Transverse colon (tissue), 4 donors: ENCODE results near the gene GGN. TPM values are rescaled to one million over a fixed set of nuclear protein-coding genes. Genes with fewer than 3 reads are reported as not detected.
A peak's percentile ranks its signal among the peaks of the same experiment; 100 is the strongest.

Experiments used
- DNase-seq: peaks from one replicate; pipeline ENCODE4 v3.0.0-alpha.2; 2019
- H3K27ac ChIP-seq, 4 donors: fragments of 200-600 bp; sonication (generic); 2 replicates each; pipeline ENCODE4 v1.5.1; 2016 to 2018; ENCODE audit warnings: inconsistent platforms in 4 of 4
- H3K27me3 ChIP-seq: fragments of 200-600 bp; sonication (generic); 2 replicates; pipeline ENCODE4 v1.5.1; 2017; ENCODE audit warnings: inconsistent platforms
- H3K36me3 ChIP-seq, 4 donors: fragments of 200-600 bp; sonication (generic); 2 replicates each; pipeline ENCODE4 v1.5.1; 2017 to 2019; ENCODE audit warnings: inconsistent platforms in 4 of 4
- H3K4me1 ChIP-seq, 4 donors: fragments of 200-600 bp; sonication (generic); 2 replicates each; pipeline ENCODE4 v1.5.1; 2017 to 2020; ENCODE audit warnings: inconsistent platforms in 4 of 4
- H3K4me3 ChIP-seq, 4 donors: fragments of 200-600 bp; sonication (generic); 1 replicate in 1 of 4; 2 replicates in 3 of 4; pipeline versions ENCODE4 v1.5.1 to v1.6.1; 2017 to 2019; ENCODE audit warnings: inconsistent platforms in 4 of 4
- H3K9me3 ChIP-seq, 2 donors: fragments of 200-600 bp; sonication (generic); 2 replicates each; pipeline ENCODE4 v1.5.1; 2017 to 2019; ENCODE audit warnings: inconsistent platforms in 2 of 2
- CTCF ChIP-seq, 5 experiments: fragments of 200-600 bp in 3 of 5; fragments of 450-650 bp in 2 of 5; sonication (generic) in 3 of 5; IDR thresholded peaks; 1 replicate in 2 of 5; 2 replicates in 3 of 5; pipeline ENCODE4 v1.5.1; 2016 to 2017; ENCODE audit warnings: antibody characterized with exemption in 5 of 5, inconsistent platforms in 3 of 5, mild to moderate bottlenecking in 2 of 5, moderate library complexity in 1 of 5
- EP300 ChIP-seq: sonication (generic); formaldehyde crosslinking; IDR thresholded peaks from one replicate; pipeline ENCODE4 v1.6.1; 2017; ENCODE audit warnings: antibody characterized with exemption, low read depth
- POLR2A ChIP-seq: fragments of 450-650 bp; IDR thresholded peaks from one replicate; pipeline ENCODE4 v1.6.1; 2016; ENCODE audit warnings: antibody characterized with exemption, mild to moderate bottlenecking, moderate library complexity
- POLR2AphosphoS5 ChIP-seq, 3 donors: sonication (generic); formaldehyde crosslinking; IDR thresholded peaks; one replicate each; pipeline ENCODE4 v1.6.1; 2016; ENCODE audit warnings: antibody characterized with exemption in 3 of 3
- WGBS, 2 donors: methylation state at CpG; one replicate each; pipeline ENCODE4 v1.1.5; 2018; ENCODE audit warnings: low coverage in 1 of 2; 5-methylcytosine and 5-hydroxymethylcytosine counted together
- in situ Hi-C, 4 donors: fragments of 200-750 bp; cut with MboI; loops; one replicate each; pipeline versions ENCODE4 v1.15.0 to v1.15.1; 2017; ENCODE audit warnings: low sequenced_read_pairs in 3 of 4, low pct_ligation_motif_present in 1 of 4, low pct_unique_long_range_greater_than_20kb in 1 of 4
- intact Hi-C: fragments of 100-400 bp; cut with DNase I; formaldehyde crosslinking; loops from one replicate; pipeline ENCODE4 v1.15.1; 2023; ENCODE audit warnings: low total_unique reads
- total RNA-seq, 4 donors: library from RNA; depleted of rRNA; stranded (reverse); fragments of >200 nt; gene quantifications; one replicate each; pipeline ENCODE4 v1.1.0, GENCODE V29; 2016

The GGN gene
- total RNA-seq, 4 donors from 2014 or later, result not detected

- in situ Hi-C loops, result no loop called here
- Histone ChIP-seq H3K36me3 (no peaks in the 10 kb centered on the region), H3K4me1 (no peaks in the 10 kb centered on the region), H3K27ac (no peak within 1 kb of the TSS), H3K9me3 (no peaks in the 10 kb centered on the region), H3K27me3 (peaks cover 18% of the 10 kb centered on the region), H3K4me3 (peak within 1 kb of the TSS in 2 of 4 donors; percentile 5)
- 45% methylated on average over 20 of the region's 20 CpGs; no CpG with 5 or more reads in 1 of the 2 donors for WGBS, 2 donors
- peak; percentile 26 for DNase-seq
- intact Hi-C loops, result no loop called here
- TF ChIP-seq POLR2AphosphoS5 (IDR thresholded peaks at IDR 0.05) (no peak), POLR2A (no peak), CTCF (IDR thresholded peaks at IDR 0.05) (no peak)
Measured at GRCh38 chr19:38425810-38426466, 38.1 kb upstream of the GGN start, which contains the start of gene RASGRP4. RASGRP4 (minus strand) TSS chr19:38426219; CDS start chr19:38426091, 128 bp downstream.

- no peaks in the 10 kb centered on the region for H3K36me3 ChIP-seq
- no peak for TF ChIP-seq POLR2A
- TF ChIP-seq POLR2AphosphoS5 (IDR thresholded peaks at IDR 0.05), result no peak
- TF ChIP-seq EP300, result no peak
- in situ Hi-C loops (no loop called here), intact Hi-C loops (no loop called here)
- no peak overlapping the region for H3K27ac ChIP-seq
- H3K4me1 ChIP-seq, result no peaks in the 10 kb centered on the region
- peaks cover 16% of the 10 kb centered on the region for H3K27me3 ChIP-seq
- 70 to 76% methylated on average over 3 to 7 of the region's 7 CpGs for WGBS, 2 donors
- H3K4me3 ChIP-seq, result peak overlapping the region in 2 of 4 donors; percentile 5
- no peak for DNase-seq
- H3K9me3 ChIP-seq, result no peaks in the 10 kb centered on the region
Measured at GRCh38 chr19:38425222-38425809, 37.5 kb upstream of the GGN start.

- no peak for TF ChIP-seq EP300
- TF ChIP-seq CTCF (IDR thresholded peaks at IDR 0.05), result no peak
- no peak for TF ChIP-seq POLR2A
- no peak for TF ChIP-seq POLR2AphosphoS5 (IDR thresholded peaks at IDR 0.05)
- no peak overlapping the region for H3K4me3 ChIP-seq
- H3K9me3 ChIP-seq, result no peaks in the 10 kb centered on the region
- no peak for DNase-seq
- H3K4me1 ChIP-seq, result no peaks in the 10 kb centered on the region
- no peak overlapping the region for H3K27ac ChIP-seq
- intact Hi-C loops (no loop called here), in situ Hi-C loops (loop anchor here in 3 of 4 donors (25.0 kb wide), 3 partner anchors 188 to 538 kb away; partner anchors contain the start of genes MRPS12 (in 2 of the 3), SARS2 (in 2 of the 3), EIF3K (in 1 of the 3) and MAP4K1 (in 1 of the 3))
- peaks cover 24% of the 10 kb centered on the region for H3K27me3 ChIP-seq
- H3K36me3 ChIP-seq, result no peaks in the 10 kb centered on the region
- WGBS, 2 donors, result 67 to 81% methylated on average over 1 to 5 of the region's 5 CpGs
Measured at GRCh38 chr19:38424272-38424671, 36.4 kb upstream of the GGN start.

GRCh38 chr19:38422438-38422837 lies 34.6 kb upstream of the GGN start:
- TF ChIP-seq CTCF (IDR thresholded peaks at IDR 0.05) (no peak), EP300 (no peak), POLR2AphosphoS5 (IDR thresholded peaks at IDR 0.05) (no peak), POLR2A (no peak)
- in situ Hi-C loops, result loop anchor here in 3 of 4 donors (25.0 kb wide), 3 partner anchors 190 to 540 kb away; partner anchors contain the start of genes MRPS12 (in 2 of the 3), SARS2 (in 2 of the 3), EIF3K (in 1 of the 3) and MAP4K1 (in 1 of the 3)
- H3K4me3 ChIP-seq, result no peak overlapping the region
- no peak for DNase-seq
- 72% methylated on average over 6 of the region's 7 CpGs; no CpG with 5 or more reads in 1 of the 2 donors for whole genome bisulfite sequencing, 2 donors
- H3K27ac ChIP-seq, result no peak overlapping the region
- H3K4me1 ChIP-seq, result peaks cover 4 to 10% (median 8%) of the 10 kb centered on the region in 4 donors
- H3K27me3 ChIP-seq, result peaks cover 33% of the 10 kb centered on the region
- H3K9me3 ChIP-seq, result no peaks in the 10 kb centered on the region
- no peaks in the 10 kb centered on the region for H3K36me3 ChIP-seq
- intact Hi-C loops, result no loop called here
